SU-DHL-6 (cell line): ENCODE measurements around the gene IRF2.

ENCODE experiments used
- H2AFZ ChIP-seq: fragments of 200-600 bp; sonication (generic); 2 replicates; pipeline ENCODE4 v1.6.1; 2014; ENCODE audit warnings: low read depth, mild to moderate bottlenecking, moderate library complexity, mixed read lengths, antibody characterized with exemption, low read length; ENCODE audit not compliant: severe bottlenecking
- H3F3A ChIP-seq: fragments of 200-600 bp; shearing (Covaris generic); 2 replicates; pipeline ENCODE4 v1.6.0; 2016; ENCODE audit warnings: antibody characterized with exemption, mild to moderate bottlenecking; ENCODE audit not compliant: insufficient read depth
- H3K27ac ChIP-seq: fragments of 200-600 bp; sonication (generic); 2 replicates; pipeline ENCODE4 v1.5.1; 2016; ENCODE audit warnings: low read depth, mild to moderate bottlenecking, low read length, moderate library complexity, mixed read lengths
- H3K27me3 ChIP-seq: fragments of 200-600 bp; sonication (generic), shearing (Covaris generic); 2 replicates; pipeline ENCODE4 v1.6.0; 2014; ENCODE audit warnings: mild to moderate bottlenecking, low read length
- H3K36me3 ChIP-seq: fragments of 200-600 bp; sonication (generic); 2 replicates; pipeline ENCODE4 v1.6.1; 2014; ENCODE audit warnings: mild to moderate bottlenecking, low read length, mixed read lengths
- H3K4me2 ChIP-seq: fragments of 300-600, 200-600 bp; shearing (Covaris generic), sonication (generic); 2 replicates; pipeline ENCODE4 v1.6.0; 2014; ENCODE audit warnings: low read length, low read depth, mild to moderate bottlenecking; ENCODE audit not compliant: poor library complexity, severe bottlenecking
- H3K4me3 ChIP-seq: fragments of 200-600 bp; sonication (generic); 2 replicates; pipeline ENCODE4 v1.5.1; 2014; ENCODE audit warnings: antibody characterized with exemption, low read length, mild to moderate bottlenecking, mixed read lengths; ENCODE audit not compliant: insufficient read depth, poor library complexity, severe bottlenecking
- H3K79me2 ChIP-seq: fragments of 200-600 bp; sonication (generic); 2 replicates; pipeline ENCODE4 v1.6.1; 2014; ENCODE audit warnings: mild to moderate bottlenecking, low read length, moderate library complexity; ENCODE audit not compliant: insufficient read depth
- H3K9ac ChIP-seq: fragments of 200-600 bp; sonication (generic); 2 replicates; pipeline ENCODE4 v1.7.0; 2014; ENCODE audit warnings: mild to moderate bottlenecking, low read length
- H3K9me2 ChIP-seq: fragments of 200-600 bp; sonication (generic); replicated peaks from 2 replicates; pipeline ENCODE4 v1.6.1; 2014; ENCODE audit warnings: low read length; ENCODE audit not compliant: insufficient read depth
- H3K9me3 ChIP-seq: fragments of 200-600 bp; sonication (generic); 2 replicates; pipeline ENCODE4 v1.6.1; 2014; ENCODE audit warnings: low read length, mixed read lengths; ENCODE audit not compliant: insufficient read depth
- H4K20me1 ChIP-seq: fragments of 200-600 bp; sonication (generic); 2 replicates; pipeline ENCODE4 v1.6.1; 2014; ENCODE audit warnings: low read depth, mild to moderate bottlenecking, antibody characterized with exemption, low read length, moderate library complexity, mixed read lengths
- EZH2phosphoT487 ChIP-seq: fragments of 200-600 bp; sonication (generic), shearing (Covaris generic); conservative IDR thresholded peaks from 2 replicates; pipeline ENCODE4 v1.6.1; 2018; ENCODE audit warnings: mild to moderate bottlenecking, antibody characterized with exemption, low read length, moderate library complexity, mixed read lengths
- TF ChIP-seq, protein P1 (sequence below): fragments of 200-600 bp; sonication (generic); IDR thresholded peaks from one replicate; pipeline ENCODE4 v1.5.1; 2017; ENCODE audit warnings: antibody characterized with exemption, mild to moderate bottlenecking, low read length, moderate library complexity; ENCODE audit not compliant: insufficient read depth, poor library complexity, severe bottlenecking

Gene IRF2

DNA sequence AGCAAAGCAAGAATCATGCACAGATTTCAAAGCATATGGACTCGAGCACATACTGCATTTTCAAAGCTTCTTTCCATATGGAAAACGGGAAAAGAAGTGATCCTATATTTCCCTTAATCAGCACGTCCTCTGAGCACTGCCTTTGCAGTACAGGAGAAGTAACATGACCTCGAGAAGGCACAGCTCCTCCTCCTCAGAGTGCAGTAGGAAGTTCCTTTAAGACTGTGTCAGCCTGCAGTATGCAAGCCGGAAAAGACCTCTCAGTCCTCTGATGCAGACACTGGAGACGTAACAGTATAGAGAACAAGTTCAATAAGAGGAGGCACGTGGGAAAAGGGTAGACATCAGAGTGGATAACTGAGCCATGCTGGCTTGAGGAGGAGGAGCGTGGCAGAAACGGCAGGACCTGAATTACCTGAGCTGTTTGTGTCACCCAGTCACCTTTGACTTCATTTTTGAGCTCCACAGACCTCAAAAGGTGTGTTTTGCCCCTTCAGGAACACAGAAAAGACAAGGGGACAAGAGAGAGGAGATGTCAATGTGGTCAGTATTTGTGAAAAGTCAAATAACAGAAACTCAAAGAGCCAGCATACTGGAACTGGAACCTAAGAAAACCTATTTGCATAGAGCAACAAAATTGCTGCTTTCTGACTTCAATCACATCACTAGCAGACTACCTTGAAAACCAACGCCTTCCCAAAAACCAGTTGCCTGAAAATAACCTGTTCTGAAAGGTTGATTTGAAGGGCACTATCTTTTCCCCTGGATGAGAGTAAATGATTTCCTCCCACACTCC, 20.8 kb downstream of the IRF2 start:
- 0 out of 2 replicates have a peak overlapping the region, but pooled peaks have one; percentile 17 for H3K9ac ChIP-seq
- no peaks in the 10 kb centered on the region for H3K9me3 ChIP-seq
- no peaks in the 10 kb centered on the region for H3K27me3 ChIP-seq
- peaks cover 75% of the 10 kb centered on the region for H3K79me2 ChIP-seq
- no peaks in the 10 kb centered on the region for H3K36me3 ChIP-seq
- H3K27ac ChIP-seq = no peak overlapping the region
- H3K4me3 ChIP-seq = no peak overlapping the region
- no peak for TF ChIP-seq EZH2phosphoT487
- TF ChIP-seq, protein P1, sequence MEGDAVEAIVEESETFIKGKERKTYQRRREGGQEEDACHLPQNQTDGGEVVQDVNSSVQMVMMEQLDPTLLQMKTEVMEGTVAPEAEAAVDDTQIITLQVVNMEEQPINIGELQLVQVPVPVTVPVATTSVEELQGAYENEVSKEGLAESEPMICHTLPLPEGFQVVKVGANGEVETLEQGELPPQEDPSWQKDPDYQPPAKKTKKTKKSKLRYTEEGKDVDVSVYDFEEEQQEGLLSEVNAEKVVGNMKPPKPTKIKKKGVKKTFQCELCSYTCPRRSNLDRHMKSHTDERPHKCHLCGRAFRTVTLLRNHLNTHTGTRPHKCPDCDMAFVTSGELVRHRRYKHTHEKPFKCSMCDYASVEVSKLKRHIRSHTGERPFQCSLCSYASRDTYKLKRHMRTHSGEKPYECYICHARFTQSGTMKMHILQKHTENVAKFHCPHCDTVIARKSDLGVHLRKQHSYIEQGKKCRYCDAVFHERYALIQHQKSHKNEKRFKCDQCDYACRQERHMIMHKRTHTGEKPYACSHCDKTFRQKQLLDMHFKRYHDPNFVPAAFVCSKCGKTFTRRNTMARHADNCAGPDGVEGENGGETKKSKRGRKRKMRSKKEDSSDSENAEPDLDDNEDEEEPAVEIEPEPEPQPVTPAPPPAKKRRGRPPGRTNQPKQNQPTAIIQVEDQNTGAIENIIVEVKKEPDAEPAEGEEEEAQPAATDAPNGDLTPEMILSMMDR = no peak
- H3K9me2 ChIP-seq = no peaks in the 10 kb centered on the region
- H3F3A ChIP-seq = no peaks in the 10 kb centered on the region
- H3K4me2 ChIP-seq = peak overlapping the region; percentile 30
- H4K20me1 ChIP-seq = no peaks in the 10 kb centered on the region
- no peak overlapping the region for H2AFZ ChIP-seq

DNA sequence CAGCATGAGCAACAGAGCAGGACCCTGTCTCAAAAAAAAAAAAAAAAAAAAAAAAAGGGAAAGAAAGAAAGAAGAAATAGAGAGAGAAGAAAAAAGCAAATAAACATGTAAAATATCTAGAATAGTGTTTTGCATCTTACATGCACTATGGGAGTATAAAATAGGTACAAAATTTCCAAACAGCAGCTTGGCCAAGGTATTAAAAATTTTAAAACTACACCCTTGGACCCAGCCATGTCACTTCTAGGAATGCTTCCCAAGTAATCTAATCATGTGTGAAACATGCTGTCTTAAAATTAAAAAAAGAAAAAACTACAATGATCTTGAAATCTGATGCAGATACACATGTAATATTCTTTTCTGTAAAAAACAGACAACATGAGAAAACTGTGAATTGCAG, 21.6 kb downstream of the IRF2 start:
- Histone ChIP-seq H2AFZ (no peak overlapping the region), H3K79me2 (peaks cover 73% of the 10 kb centered on the region), H4K20me1 (no peaks in the 10 kb centered on the region), H3K27me3 (no peaks in the 10 kb centered on the region), H3K4me3 (no peak overlapping the region), H3F3A (no peaks in the 10 kb centered on the region), H3K9ac (no peak overlapping the region), H3K9me2 (no peaks in the 10 kb centered on the region), H3K9me3 (no peaks in the 10 kb centered on the region), H3K36me3 (no peaks in the 10 kb centered on the region), H3K27ac (no peak overlapping the region), H3K4me2 (no peak overlapping the region)
- TF ChIP-seq EZH2phosphoT487 = no peak
- TF ChIP-seq, protein P1 = no peak

DNA sequence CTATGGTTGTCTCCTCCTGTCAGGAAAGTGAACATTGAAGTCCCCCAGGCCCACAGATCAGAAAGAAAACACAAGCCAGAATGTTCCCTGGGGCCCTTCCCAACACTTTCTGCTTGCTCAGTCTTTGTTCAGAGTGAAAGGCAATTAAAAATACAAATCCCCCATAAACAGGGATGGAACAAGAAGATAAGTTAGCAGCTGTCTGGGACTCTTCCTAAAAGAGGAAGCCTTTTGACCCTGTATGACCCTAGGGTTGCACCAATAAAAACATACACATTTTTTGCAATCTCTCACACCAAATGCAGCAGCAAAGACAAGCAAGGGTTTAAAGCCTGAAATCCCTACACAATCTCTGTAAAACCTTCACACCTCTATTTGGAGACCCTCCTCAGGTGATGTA, 22.6 kb downstream of the IRF2 start:
- Histone ChIP-seq H3K9me3 (no peaks in the 10 kb centered on the region), H3K9me2 (no peaks in the 10 kb centered on the region), H3K27ac (no peak overlapping the region), H2AFZ (no peak overlapping the region), H3K9ac (no peak overlapping the region), H3F3A (no peaks in the 10 kb centered on the region), H3K4me3 (no peak overlapping the region), H3K4me2 (no peak overlapping the region), H3K79me2 (peaks cover 66% of the 10 kb centered on the region), H3K36me3 (no peaks in the 10 kb centered on the region), H3K27me3 (no peaks in the 10 kb centered on the region), H4K20me1 (no peaks in the 10 kb centered on the region)
- TF ChIP-seq EZH2phosphoT487 = no peak
- TF ChIP-seq, protein P1 = no peak
